GM12801 (cell line): Measurements from ENCODE around the gene TRIML2.

Source experiments
- CTCF ChIP-seq: IDR thresholded peaks from one replicate; pipeline ENCODE4 v1.5.1; 2011; ENCODE audit warnings: control low read depth; ENCODE audit not compliant: insufficient read length; ENCODE audit errors: extremely low read depth

The TRIML2 gene

GRCh38 chr4:188143731-188144130, 34.3 kb upstream of the TRIML2 start:
- TF ChIP-seq CTCF: no peak

- TF ChIP-seq CTCF: no peak
These were observed 30.3 kb upstream of the TRIML2 start for GRCh38 chr4:188139671-188140070.

GRCh38 chr4:188139141-188139540, 29.7 kb upstream of the TRIML2 start, which contains the start of gene TRIML1:
Gene TRIML1 (plus strand): TSS chr4:188139441. CDS start chr4:188139559, 118 bp downstream.
- TF ChIP-seq CTCF: no peak

GRCh38 chr4:188138227-188138626, 28.8 kb upstream of the TRIML2 start:
- no peak for TF ChIP-seq CTCF

- no peak for TF ChIP-seq CTCF
These were observed 22.8 kb upstream of the TRIML2 start for GRCh38 chr4:188132232-188132631.

- no peak for TF ChIP-seq CTCF
These were observed 21.0 kb upstream of the TRIML2 start for GRCh38 chr4:188130355-188130754.

GRCh38 chr4:188127214-188127874, 17.9 kb upstream of the TRIML2 start:
- no peak for TF ChIP-seq CTCF
